Astrocyte (in vitro differentiated cells and primary cell): ENCODE measurements around the gene NOL11. TPM values are rescaled to one million over a fixed set of nuclear protein-coding genes. Genes with fewer than 3 reads are reported as not detected.

Experiments used
- DNase-seq: peaks from one replicate; pipeline ENCODE4 v3.0.0-alpha.2; 2010; ENCODE audit warnings: low read depth
- FAIRE-seq: peaks from 2 replicates; lab custom pipeline; 2011; peaks lifted over from hg19 to GRCh38; lab: Jason Lieb, UNC
- H2AFZ ChIP-seq: 2 replicates; pipeline ENCODE4 v1.6.0; 2012; ENCODE audit warnings: low read depth, low read length, inconsistent platforms
- H3K27ac ChIP-seq: 2 replicates; pipeline ENCODE4 v1.5.1; 2011; ENCODE audit warnings: low read depth, low read length, inconsistent platforms
- H3K27me3 ChIP-seq: 2 replicates; pipeline ENCODE4 v1.6.0; 2011; ENCODE audit warnings: low read length, inconsistent platforms; ENCODE audit not compliant: insufficient read depth
- H3K36me3 ChIP-seq: 2 replicates; pipeline ENCODE4 v1.5.1; 2011; ENCODE audit warnings: low read length, inconsistent platforms; ENCODE audit not compliant: insufficient read depth
- H3K4me1 ChIP-seq: 2 replicates; pipeline ENCODE4 v1.5.1; 2011; ENCODE audit warnings: low read length, inconsistent platforms; ENCODE audit not compliant: insufficient read depth
- H3K4me2 ChIP-seq: 2 replicates; pipeline ENCODE4 v1.6.0; 2012; ENCODE audit warnings: low read length, inconsistent platforms
- H3K4me3 ChIP-seq: 2 replicates; pipeline ENCODE4 v1.5.1; 2011; ENCODE audit warnings: low read depth, mild to moderate bottlenecking, low read length, inconsistent platforms; ENCODE audit not compliant: insufficient read depth
- H3K79me2 ChIP-seq: 2 replicates; pipeline ENCODE4 v1.6.0; 2012; ENCODE audit warnings: mild to moderate bottlenecking, low read length, inconsistent platforms; ENCODE audit not compliant: insufficient read depth
- H3K9ac ChIP-seq: 2 replicates; pipeline ENCODE4 v1.6.0; 2012; ENCODE audit warnings: mild to moderate bottlenecking, low read length, inconsistent platforms
- H3K9me3 ChIP-seq: 2 replicates; pipeline ENCODE4 v1.5.1; 2012; ENCODE audit warnings: low read depth, mild to moderate bottlenecking, low read length, inconsistent platforms; ENCODE audit not compliant: insufficient read depth
- H4K20me1 ChIP-seq: 2 replicates; pipeline ENCODE4 v1.6.0; 2012; ENCODE audit warnings: low read length, inconsistent platforms; ENCODE audit not compliant: insufficient read depth
- H3K27ac Mint-ChIP-seq: one replicate; pipeline ENCODE4 v1.8.0; 2021; ENCODE audit warnings: mild to moderate bottlenecking, mixed read lengths; ENCODE audit not compliant: unreplicated experiment
- H3K27me3 Mint-ChIP-seq: one replicate; pipeline ENCODE4 v1.8.0; 2021; ENCODE audit warnings: low read depth, mixed read lengths; ENCODE audit not compliant: unreplicated experiment
- H3K36me3 Mint-ChIP-seq: one replicate; pipeline ENCODE4 v1.8.0; 2021; ENCODE audit warnings: low read depth, mixed read lengths; ENCODE audit not compliant: unreplicated experiment
- H3K4me1 Mint-ChIP-seq: one replicate; pipeline ENCODE4 v1.8.0; 2021; ENCODE audit warnings: low read depth, mixed read lengths; ENCODE audit not compliant: unreplicated experiment
- H3K4me3 Mint-ChIP-seq: one replicate; pipeline ENCODE4 v1.8.0; 2021; ENCODE audit warnings: mild to moderate bottlenecking, moderate library complexity, mixed read lengths; ENCODE audit not compliant: unreplicated experiment
- H3K9me3 Mint-ChIP-seq: one replicate; pipeline ENCODE4 v1.8.0; 2021; ENCODE audit warnings: mild to moderate bottlenecking, mixed read lengths; ENCODE audit not compliant: unreplicated experiment
- EZH2 ChIP-seq: IDR thresholded peaks from 2 replicates; pipeline ENCODE4 v1.6.1; 2012; ENCODE audit warnings: mild to moderate bottlenecking, low read length, inconsistent platforms; ENCODE audit not compliant: insufficient read depth
- total RNA-seq: library from RNA; stranded (reverse); gene quantifications from 2 replicates; pipeline ENCODE4 v1.2.1, GENCODE V29; 2021
- TF ChIP-seq, protein P1 (sequence below): IDR thresholded peaks from 2 replicates; pipeline ENCODE4 v1.5.1; 2011; ENCODE audit warnings: low read depth, mild to moderate bottlenecking, inconsistent platforms, low read length, moderate library complexity; ENCODE audit not compliant: insufficient read depth

NOL11 gene
- total RNA-seq, 1 donor from 2014 or later: 30.3 TPM

GRCh38 chr17:67672592-67673335 lies 45.0 kb upstream of the NOL11 start:
- Mint-ChIP-seq H3K36me3 (no peaks in the 10 kb centered on the region), H3K9me3 (peaks cover 5% of the 10 kb centered on the region), H3K4me1 (no peaks in the 10 kb centered on the region), H3K4me3 (no peak overlapping the region), H3K27ac (no peak overlapping the region), H3K27me3 (no peaks in the 10 kb centered on the region)
- Histone ChIP-seq H3K4me1 (no peaks in the 10 kb centered on the region), H3K27me3 (no peaks in the 10 kb centered on the region), H3K4me2 (no peak overlapping the region), H3K36me3 (no peaks in the 10 kb centered on the region), H3K79me2 (no peaks in the 10 kb centered on the region), H4K20me1 (no peaks in the 10 kb centered on the region), H3K4me3 (no peak overlapping the region), H3K27ac (no peak overlapping the region), H3K9me3 (no peaks in the 10 kb centered on the region), H3K9ac (no peak overlapping the region), H2AFZ (no peak overlapping the region)
- no peak for DNase-seq
- no peak for FAIRE-seq
- TF ChIP-seq EZH2: no peak
- TF ChIP-seq, protein P1, sequence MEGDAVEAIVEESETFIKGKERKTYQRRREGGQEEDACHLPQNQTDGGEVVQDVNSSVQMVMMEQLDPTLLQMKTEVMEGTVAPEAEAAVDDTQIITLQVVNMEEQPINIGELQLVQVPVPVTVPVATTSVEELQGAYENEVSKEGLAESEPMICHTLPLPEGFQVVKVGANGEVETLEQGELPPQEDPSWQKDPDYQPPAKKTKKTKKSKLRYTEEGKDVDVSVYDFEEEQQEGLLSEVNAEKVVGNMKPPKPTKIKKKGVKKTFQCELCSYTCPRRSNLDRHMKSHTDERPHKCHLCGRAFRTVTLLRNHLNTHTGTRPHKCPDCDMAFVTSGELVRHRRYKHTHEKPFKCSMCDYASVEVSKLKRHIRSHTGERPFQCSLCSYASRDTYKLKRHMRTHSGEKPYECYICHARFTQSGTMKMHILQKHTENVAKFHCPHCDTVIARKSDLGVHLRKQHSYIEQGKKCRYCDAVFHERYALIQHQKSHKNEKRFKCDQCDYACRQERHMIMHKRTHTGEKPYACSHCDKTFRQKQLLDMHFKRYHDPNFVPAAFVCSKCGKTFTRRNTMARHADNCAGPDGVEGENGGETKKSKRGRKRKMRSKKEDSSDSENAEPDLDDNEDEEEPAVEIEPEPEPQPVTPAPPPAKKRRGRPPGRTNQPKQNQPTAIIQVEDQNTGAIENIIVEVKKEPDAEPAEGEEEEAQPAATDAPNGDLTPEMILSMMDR: no peak

GRCh38 chr17:67675481-67675880 lies 42.3 kb upstream of the NOL11 start:
- Histone ChIP-seq H4K20me1 (no peaks in the 10 kb centered on the region), H3K4me1 (no peaks in the 10 kb centered on the region), H3K27me3 (no peaks in the 10 kb centered on the region), H3K79me2 (no peaks in the 10 kb centered on the region), H3K36me3 (no peaks in the 10 kb centered on the region), H3K9me3 (no peaks in the 10 kb centered on the region), H2AFZ (no peak overlapping the region), H3K4me2 (no peak overlapping the region), H3K27ac (no peak overlapping the region), H3K9ac (no peak overlapping the region), H3K4me3 (no peak overlapping the region)
- TF ChIP-seq EZH2: no peak
- TF ChIP-seq, protein P1: no peak
- Mint-ChIP-seq H3K36me3 (no peaks in the 10 kb centered on the region), H3K4me3 (no peak overlapping the region), H3K9me3 (no peaks in the 10 kb centered on the region), H3K4me1 (no peaks in the 10 kb centered on the region), H3K27me3 (no peaks in the 10 kb centered on the region), H3K27ac (no peak overlapping the region)
- FAIRE-seq (no peak), DNase-seq (no peak)

- no peak for FAIRE-seq
- H3K4me3 ChIP-seq: no peak overlapping the region
- H3K79me2 ChIP-seq: no peaks in the 10 kb centered on the region
- no peaks in the 10 kb centered on the region for H3K36me3 ChIP-seq
- DNase-seq: no peak
- H3K4me3 Mint-ChIP-seq: no peak overlapping the region
- no peaks in the 10 kb centered on the region for H3K36me3 Mint-ChIP-seq
- no peak overlapping the region for H2AFZ ChIP-seq
- H3K9me3 Mint-ChIP-seq: no peaks in the 10 kb centered on the region
- no peak overlapping the region for H3K27ac Mint-ChIP-seq
- no peaks in the 10 kb centered on the region for H3K4me1 Mint-ChIP-seq
- no peaks in the 10 kb centered on the region for H3K27me3 Mint-ChIP-seq
- no peaks in the 10 kb centered on the region for H3K9me3 ChIP-seq
- H3K4me1 ChIP-seq: no peaks in the 10 kb centered on the region
- H4K20me1 ChIP-seq: no peaks in the 10 kb centered on the region
- no peak overlapping the region for H3K9ac ChIP-seq
- H3K27me3 ChIP-seq: no peaks in the 10 kb centered on the region
- TF ChIP-seq, protein P1: no peak
- no peak for TF ChIP-seq EZH2
- H3K27ac ChIP-seq: no peak overlapping the region
- H3K4me2 ChIP-seq: no peak overlapping the region
Observed at GRCh38 chr17:67676305-67676704, 41.4 kb upstream of the NOL11 start.
